ENCODE data around the gene LAMA2. TPM values are rescaled to one million over a fixed set of nuclear protein-coding genes. Genes with fewer than 3 reads are reported as not detected.

The LAMA2 gene
- total RNA-seq, 1 donor from 2014 or later: 1.4 TPM

GRCh38 chr6:129329678-129330077 lies 446.7 kb downstream of the LAMA2 start:
- TF ChIP-seq, protein P1, sequence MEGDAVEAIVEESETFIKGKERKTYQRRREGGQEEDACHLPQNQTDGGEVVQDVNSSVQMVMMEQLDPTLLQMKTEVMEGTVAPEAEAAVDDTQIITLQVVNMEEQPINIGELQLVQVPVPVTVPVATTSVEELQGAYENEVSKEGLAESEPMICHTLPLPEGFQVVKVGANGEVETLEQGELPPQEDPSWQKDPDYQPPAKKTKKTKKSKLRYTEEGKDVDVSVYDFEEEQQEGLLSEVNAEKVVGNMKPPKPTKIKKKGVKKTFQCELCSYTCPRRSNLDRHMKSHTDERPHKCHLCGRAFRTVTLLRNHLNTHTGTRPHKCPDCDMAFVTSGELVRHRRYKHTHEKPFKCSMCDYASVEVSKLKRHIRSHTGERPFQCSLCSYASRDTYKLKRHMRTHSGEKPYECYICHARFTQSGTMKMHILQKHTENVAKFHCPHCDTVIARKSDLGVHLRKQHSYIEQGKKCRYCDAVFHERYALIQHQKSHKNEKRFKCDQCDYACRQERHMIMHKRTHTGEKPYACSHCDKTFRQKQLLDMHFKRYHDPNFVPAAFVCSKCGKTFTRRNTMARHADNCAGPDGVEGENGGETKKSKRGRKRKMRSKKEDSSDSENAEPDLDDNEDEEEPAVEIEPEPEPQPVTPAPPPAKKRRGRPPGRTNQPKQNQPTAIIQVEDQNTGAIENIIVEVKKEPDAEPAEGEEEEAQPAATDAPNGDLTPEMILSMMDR (IDR thresholded peaks at IDR 0.05; ENCODE audit: insufficient read depth, low read length, poor library complexity, severe bottlenecking): no peak

GRCh38 chr6:129331450-129332138 lies 448.7 kb downstream of the LAMA2 start:
- no peaks in the 10 kb centered on the region for H3K27me3 ChIP-seq (ENCODE audit: control insufficient read depth, insufficient read depth, low read length)
- no peak for DNase-seq (ENCODE audit: low read depth)
- TF ChIP-seq, protein P1 (IDR thresholded peaks at IDR 0.05; ENCODE audit: insufficient read depth, low read length, poor library complexity, severe bottlenecking): no peak
- H3K4me3 ChIP-seq (ENCODE audit: low read depth, low read length): no peak overlapping the region
- H3K36me3 ChIP-seq (ENCODE audit: control insufficient read depth, insufficient read depth, low read length): no peaks in the 10 kb centered on the region

More at GRCh38 chr6:129329678-129330077, 446.7 kb downstream of the LAMA2 start:
- H3K36me3 ChIP-seq (ENCODE audit: control insufficient read depth, insufficient read depth, low read length): no peaks in the 10 kb centered on the region
- H3K27me3 ChIP-seq (ENCODE audit: control insufficient read depth, insufficient read depth, low read length): no peaks in the 10 kb centered on the region
- no peak for DNase-seq (ENCODE audit: low read depth)
- H3K4me3 ChIP-seq (ENCODE audit: low read depth, low read length): no peak overlapping the region

DNA sequence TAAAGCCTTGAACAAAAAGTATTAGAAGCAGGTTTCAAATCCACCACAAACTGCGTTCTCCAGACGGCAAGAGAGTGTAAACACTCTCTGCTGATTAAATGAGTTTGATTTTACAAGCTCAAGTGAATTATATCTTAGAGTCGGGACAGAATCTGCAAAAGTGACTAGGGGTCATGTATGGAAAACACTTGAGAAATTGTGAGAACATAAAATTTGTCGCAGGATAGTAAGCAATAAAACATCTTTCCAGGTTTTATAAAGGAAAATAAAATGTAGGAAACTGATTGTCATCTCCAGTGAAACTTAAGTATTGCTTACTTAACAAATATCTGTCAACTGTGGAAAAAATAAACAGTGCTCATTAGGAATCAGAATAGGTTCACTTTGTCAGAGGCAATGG lies 452.9 kb downstream of the LAMA2 start:
- no peak overlapping the region for H3K4me3 ChIP-seq (ENCODE audit: low read depth, low read length)

GRCh38 chr6:129338683-129339082 lies 455.7 kb downstream of the LAMA2 start:
- Histone ChIP-seq H3K36me3 (ENCODE audit: control insufficient read depth, insufficient read depth, low read length) (no peaks in the 10 kb centered on the region), H3K27me3 (ENCODE audit: control insufficient read depth, insufficient read depth, low read length) (no peaks in the 10 kb centered on the region), H3K4me3 (ENCODE audit: low read depth, low read length) (no peak overlapping the region)
- TF ChIP-seq, protein P1 (IDR thresholded peaks at IDR 0.05; ENCODE audit: insufficient read depth, low read length, poor library complexity, severe bottlenecking): no peak
- no peak for DNase-seq (ENCODE audit: low read depth)

More for the DNA sequence above, 452.9 kb downstream of the LAMA2 start:
- Histone ChIP-seq H3K27me3 (ENCODE audit: control insufficient read depth, insufficient read depth, low read length) (no peaks in the 10 kb centered on the region), H3K36me3 (ENCODE audit: control insufficient read depth, insufficient read depth, low read length) (no peaks in the 10 kb centered on the region)
- DNase-seq (ENCODE audit: low read depth): no peak
- TF ChIP-seq, protein P1 (IDR thresholded peaks at IDR 0.05; ENCODE audit: insufficient read depth, low read length, poor library complexity, severe bottlenecking): no peak

- TF ChIP-seq, protein P1 (IDR thresholded peaks at IDR 0.05; ENCODE audit: insufficient read depth, low read length, poor library complexity, severe bottlenecking): no peak
- no peak for DNase-seq (ENCODE audit: low read depth)
- H3K27me3 ChIP-seq (ENCODE audit: control insufficient read depth, insufficient read depth, low read length): no peaks in the 10 kb centered on the region
- no peaks in the 10 kb centered on the region for H3K36me3 ChIP-seq (ENCODE audit: control insufficient read depth, insufficient read depth, low read length)
- H3K4me3 ChIP-seq (ENCODE audit: low read depth, low read length): no peak overlapping the region
These were observed 458.0 kb downstream of the LAMA2 start for GRCh38 chr6:129340983-129341382.

DNA sequence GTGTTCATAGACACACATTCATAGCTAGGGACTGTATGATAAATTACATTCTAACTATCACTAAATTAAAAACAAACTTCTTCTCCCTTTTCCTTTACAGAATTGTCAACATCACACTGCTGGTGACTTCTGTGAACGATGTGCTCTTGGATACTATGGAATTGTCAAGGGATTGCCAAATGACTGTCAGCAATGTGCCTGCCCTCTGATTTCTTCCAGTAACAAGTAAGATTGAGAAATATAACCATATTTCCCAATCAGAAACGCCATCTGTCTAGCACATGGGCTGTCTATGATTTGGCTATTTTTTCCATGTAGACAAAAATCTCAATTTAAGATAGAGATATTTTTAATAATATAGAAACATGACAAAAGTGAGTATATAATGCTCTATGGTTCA lies 459.3 kb downstream of the LAMA2 start:
- TF ChIP-seq, protein P1 (IDR thresholded peaks at IDR 0.05; ENCODE audit: insufficient read depth, low read length, poor library complexity, severe bottlenecking): no peak
- DNase-seq (ENCODE audit: low read depth): no peak
- Histone ChIP-seq H3K4me3 (ENCODE audit: low read depth, low read length) (no peak overlapping the region), H3K27me3 (ENCODE audit: control insufficient read depth, insufficient read depth, low read length) (no peaks in the 10 kb centered on the region), H3K36me3 (ENCODE audit: control insufficient read depth, insufficient read depth, low read length) (no peaks in the 10 kb centered on the region)

Measured in kidney epithelial cell (primary cell).